Mammary epithelial cell (primary cell): ENCODE data around the gene PBOV1.

Experiments
- EZH2 ChIP-seq: IDR thresholded peaks from 2 replicates; pipeline ENCODE4 v1.6.1; 2012; ENCODE audit warnings: low read length, inconsistent platforms, borderline replicate concordance
- TF ChIP-seq, protein P1 (sequence below), 2 donors: IDR thresholded peaks in 1 of 2; conservative IDR thresholded peaks in 1 of 2; 2 replicates each; pipeline ENCODE4 v1.5.1; 2011 to 2012; ENCODE audit warnings: inconsistent platforms in 2 of 2, low read length in 2 of 2, mild to moderate bottlenecking in 2 of 2, control low read depth in 1 of 2, low read depth in 1 of 2; ENCODE audit not compliant: insufficient read depth in 1 of 2; ENCODE audit errors: extremely low read depth in 1 of 2

DNA sequence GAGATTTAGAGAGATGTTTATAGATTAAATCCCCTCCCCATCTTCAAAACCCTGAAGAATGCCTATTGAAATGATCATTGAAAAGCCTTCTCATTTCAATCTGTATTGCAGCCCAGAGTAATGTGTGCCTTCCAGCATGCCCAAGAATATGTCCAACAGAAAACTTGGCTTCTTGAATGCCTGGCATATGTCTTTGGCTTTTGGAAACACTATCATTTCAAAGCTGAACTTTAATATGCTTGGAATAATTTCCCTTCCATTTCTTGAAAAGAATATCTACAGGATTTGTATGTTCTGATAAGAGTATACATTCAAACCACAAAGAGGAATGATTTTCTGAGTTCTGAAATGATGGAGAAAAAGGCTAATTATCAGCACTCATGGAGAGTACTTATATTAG lies 11.9 kb upstream of the PBOV1 start:
- TF ChIP-seq, protein P1, sequence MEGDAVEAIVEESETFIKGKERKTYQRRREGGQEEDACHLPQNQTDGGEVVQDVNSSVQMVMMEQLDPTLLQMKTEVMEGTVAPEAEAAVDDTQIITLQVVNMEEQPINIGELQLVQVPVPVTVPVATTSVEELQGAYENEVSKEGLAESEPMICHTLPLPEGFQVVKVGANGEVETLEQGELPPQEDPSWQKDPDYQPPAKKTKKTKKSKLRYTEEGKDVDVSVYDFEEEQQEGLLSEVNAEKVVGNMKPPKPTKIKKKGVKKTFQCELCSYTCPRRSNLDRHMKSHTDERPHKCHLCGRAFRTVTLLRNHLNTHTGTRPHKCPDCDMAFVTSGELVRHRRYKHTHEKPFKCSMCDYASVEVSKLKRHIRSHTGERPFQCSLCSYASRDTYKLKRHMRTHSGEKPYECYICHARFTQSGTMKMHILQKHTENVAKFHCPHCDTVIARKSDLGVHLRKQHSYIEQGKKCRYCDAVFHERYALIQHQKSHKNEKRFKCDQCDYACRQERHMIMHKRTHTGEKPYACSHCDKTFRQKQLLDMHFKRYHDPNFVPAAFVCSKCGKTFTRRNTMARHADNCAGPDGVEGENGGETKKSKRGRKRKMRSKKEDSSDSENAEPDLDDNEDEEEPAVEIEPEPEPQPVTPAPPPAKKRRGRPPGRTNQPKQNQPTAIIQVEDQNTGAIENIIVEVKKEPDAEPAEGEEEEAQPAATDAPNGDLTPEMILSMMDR (conservative IDR thresholded peaks at IDR 0.05 in 1 of 2, IDR thresholded peaks at IDR 0.05 in 1 of 2; ENCODE audit: extremely low read depth in 1 of 2, insufficient read depth in 1 of 2, low read depth in 1 of 2, low read length in 2 of 2): no peak
- TF ChIP-seq EZH2: no peak
